C4-2B (cell line): ENCODE data around the gene BLACAT1.
"Not testable (repeated sequence)": the region's sequence is repeated elsewhere in the genome, so short reads cannot be mapped to it uniquely, and the experiment has no call there.

Experiments used
- H3K27ac ChIP-seq: fragments of 450-650 bp; 2 replicates; pipeline ENCODE4 v1.5.1; 2017
- CTCF ChIP-seq: fragments of 450-650 bp; conservative IDR thresholded peaks from 2 replicates; pipeline ENCODE4 v1.5.1; 2017; ENCODE audit warnings: mild to moderate bottlenecking
- ZFX ChIP-seq: fragments of 450-650 bp; IDR thresholded peaks from 2 replicates; pipeline ENCODE4 v1.6.1; 2017

BLACAT1 gene

GRCh38 chr1:205435578-205436573 is 20.0 kb downstream of the BLACAT1 start:
- no peak overlapping the region for H3K27ac ChIP-seq
- TF ChIP-seq ZFX = no peak
- no peak for TF ChIP-seq CTCF

DNA sequence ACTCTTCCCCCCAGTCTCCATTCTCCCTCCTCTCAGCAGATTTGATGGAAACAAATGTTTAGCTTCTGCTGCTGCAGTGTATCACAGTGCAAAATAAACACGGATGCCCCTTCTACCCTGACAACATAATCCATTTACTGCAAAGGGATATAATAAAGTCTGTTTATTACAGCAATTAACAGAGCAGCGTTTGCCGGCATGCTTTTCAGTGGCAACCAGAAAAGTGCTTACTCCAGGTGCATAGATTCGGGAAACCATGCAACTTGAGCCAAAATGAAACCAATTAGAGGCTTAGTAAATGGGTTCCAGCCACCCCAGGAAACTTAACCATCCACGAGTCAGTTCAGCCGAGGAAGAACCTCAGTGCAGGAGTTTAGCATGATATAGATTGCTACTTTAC is 21.1 kb downstream of the BLACAT1 start:
- no peak for TF ChIP-seq CTCF
- no peak for TF ChIP-seq ZFX
- H3K27ac ChIP-seq = no peak overlapping the region

DNA sequence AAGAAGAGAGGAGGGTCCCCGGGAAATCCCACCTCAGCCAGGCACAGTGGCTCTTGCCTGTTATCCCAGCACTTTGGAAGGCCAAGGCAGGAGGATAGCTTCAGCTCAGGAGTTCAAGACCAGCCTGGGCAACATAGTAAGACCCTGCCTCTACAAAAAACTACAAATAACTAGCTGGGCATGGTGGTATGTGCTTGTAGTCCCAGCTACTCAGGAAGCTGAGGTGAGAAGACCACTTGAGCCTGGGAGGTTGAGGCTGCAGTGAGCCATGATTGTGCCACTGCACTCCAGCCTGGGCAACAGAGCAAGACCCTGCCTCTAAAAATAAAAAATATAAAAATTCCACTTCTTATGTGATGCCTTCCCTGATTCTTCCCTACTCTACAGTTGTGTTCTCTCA is 23.2 kb downstream of the BLACAT1 start:
- H3K27ac ChIP-seq = not testable (repeated sequence)

DNA sequence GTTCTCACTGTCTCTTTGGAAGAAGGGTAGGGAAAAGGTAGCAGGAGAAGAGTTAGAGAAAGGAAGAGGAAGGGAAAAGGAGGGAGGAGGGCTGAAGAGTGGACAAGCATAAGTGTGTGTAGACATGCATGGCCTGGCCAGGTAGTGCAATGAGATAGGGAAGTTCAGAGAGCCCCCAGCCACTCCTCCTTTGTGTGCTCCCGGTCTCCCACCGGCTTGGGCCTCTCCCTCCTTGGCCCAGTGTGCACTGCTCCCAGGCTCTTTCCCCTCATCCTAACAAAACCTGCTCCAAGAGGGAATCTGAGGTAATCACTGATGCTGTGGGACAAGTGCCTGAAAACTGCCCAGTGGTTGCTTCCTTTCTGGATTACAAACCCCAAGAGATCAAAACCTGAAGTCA is 23.7 kb downstream of the BLACAT1 start:
- no peak overlapping the region for H3K27ac ChIP-seq
- TF ChIP-seq ZFX = no peak
- no peak for TF ChIP-seq CTCF

GRCh38 chr1:205430696-205431305 is 25.0 kb downstream of the BLACAT1 start:
- TF ChIP-seq CTCF (peak; percentile 97), ZFX (no peak)
- H3K27ac ChIP-seq = peak overlapping the region; percentile 7; the same call in 1 of the 2 replicates

DNA sequence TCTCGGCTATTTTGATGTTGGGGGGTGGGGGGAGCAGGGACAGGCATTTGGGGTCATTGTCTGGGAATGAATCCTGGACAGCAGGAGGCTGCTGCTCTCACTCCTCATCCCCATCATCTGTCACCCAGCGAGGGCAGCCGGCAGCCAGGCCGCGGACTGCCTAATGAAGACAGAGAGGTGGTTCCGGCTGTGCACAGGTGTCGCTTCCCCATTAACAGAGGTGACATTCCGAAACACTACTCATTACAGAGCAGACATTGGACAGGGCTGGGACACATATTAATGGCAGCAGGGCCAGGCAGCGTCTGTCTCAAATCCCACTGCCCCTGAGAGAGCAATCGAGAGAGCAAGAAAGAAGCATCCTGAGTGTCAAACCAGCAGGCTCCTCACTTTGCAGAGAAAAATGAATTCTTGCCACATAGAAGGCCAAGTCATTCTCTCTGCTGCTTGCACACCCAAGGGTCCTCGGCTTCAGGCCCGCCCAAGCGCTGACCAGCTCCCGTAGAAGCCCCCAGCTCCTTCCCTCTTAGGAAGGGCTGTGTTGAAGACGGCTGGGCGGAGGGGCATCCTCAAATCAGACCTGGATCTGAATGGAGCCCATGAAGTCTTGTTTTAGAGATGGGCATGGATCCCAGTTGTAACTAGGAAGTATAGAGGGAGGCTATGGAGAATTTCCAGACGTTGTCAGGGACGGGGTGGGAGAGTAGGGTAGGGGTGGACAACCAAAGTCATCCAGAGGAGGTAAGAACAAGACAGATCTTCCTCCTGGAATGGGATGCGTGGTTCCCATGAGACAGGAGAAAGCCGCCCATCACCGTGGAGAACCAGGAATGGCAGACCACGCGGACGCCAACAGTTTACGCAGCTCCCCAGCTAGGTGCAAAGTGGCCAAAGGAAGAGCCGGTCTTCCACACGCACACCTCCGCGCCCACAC is 25.8 kb downstream of the BLACAT1 start:
- no peak for TF ChIP-seq ZFX
- no peak for TF ChIP-seq CTCF
- peak overlapping the region; percentile 7; the same call in 1 of the 2 replicates for H3K27ac ChIP-seq

DNA sequence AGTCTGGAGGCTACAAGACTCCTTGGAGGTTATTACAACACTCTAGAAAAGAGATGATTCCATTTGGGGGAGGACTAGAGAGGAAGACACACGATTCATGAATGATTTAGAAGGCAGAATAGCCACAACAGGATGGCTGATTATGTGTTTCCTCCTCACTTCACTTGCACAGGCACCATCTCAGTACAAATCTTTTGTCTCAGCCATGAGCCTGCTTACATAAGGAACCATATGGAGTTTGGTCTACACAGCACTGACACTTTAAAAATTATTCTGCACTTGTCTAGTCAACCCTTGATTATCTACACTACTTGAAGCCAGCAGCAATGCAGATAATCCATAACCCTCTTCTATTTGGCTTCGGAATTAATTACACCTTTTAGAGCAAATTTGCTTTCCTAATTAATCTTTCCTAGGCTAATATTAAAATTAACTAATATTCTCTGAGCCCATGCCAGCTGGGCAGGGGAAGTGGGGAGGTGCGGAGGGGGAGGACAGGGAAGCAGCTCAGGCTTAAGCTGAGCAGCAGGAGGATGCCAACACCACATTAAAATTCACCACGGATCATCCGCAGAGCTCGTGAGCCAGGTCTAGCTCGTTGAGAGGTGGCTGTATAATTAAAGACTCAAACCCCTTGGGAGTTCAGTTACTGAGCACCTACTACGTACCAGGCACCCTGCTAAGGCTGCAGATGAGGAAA is 30.8 kb downstream of the BLACAT1 start:
- no peak overlapping the region for H3K27ac ChIP-seq
- no peak for TF ChIP-seq CTCF
- TF ChIP-seq ZFX = no peak
